ENCODE data around the gene OR10H1.
A peak's percentile ranks its signal among the peaks of the same experiment; 100 is the strongest.
"Not testable (repeated sequence)": the region's sequence is repeated elsewhere in the genome, so short reads cannot be mapped to it uniquely, and the experiment has no call there.

OR10H1 gene

GRCh38 chr19:15825753-15826152 is 10.3 kb upstream of the OR10H1 start:
- no peak for DNase-seq (ENCODE audit: low read depth in 2 of 2)
- H3K4me3 ChIP-seq (replicated peaks in 1 of 2; ENCODE audit: low read depth in 2 of 2, low read length in 2 of 2): no peak overlapping the region
- no peak for TF ChIP-seq CTCF (IDR thresholded peaks at IDR 0.05; ENCODE audit: low read depth, low read length)

DNA sequence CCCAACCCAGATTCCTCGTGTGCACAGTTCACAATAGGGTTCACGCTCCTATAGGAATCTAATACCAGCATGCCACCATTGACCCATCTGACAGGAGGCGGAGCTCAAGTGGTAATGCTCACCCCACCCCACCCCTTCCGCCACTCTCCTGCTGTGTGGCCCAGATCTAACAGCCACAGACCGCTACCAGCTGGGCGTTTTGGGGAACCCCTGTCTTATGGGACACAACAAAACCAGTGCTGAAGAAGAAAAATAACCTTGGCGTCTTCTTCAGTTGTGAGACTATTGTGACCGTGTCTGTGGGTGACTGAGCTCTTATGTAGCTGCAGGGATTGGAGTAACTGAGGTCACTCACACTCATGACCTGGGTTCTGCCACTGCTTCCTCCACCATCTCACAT is 5.2 kb upstream of the OR10H1 start:
- DNase-seq (ENCODE audit: low read depth in 2 of 2): no peak
- TF ChIP-seq CTCF (IDR thresholded peaks at IDR 0.05; ENCODE audit: low read depth, low read length): no peak
- no peak overlapping the region for H3K4me3 ChIP-seq (replicated peaks in 1 of 2; ENCODE audit: low read depth in 2 of 2, low read length in 2 of 2)

GRCh38 chr19:15813916-15814315 is 1.5 kb downstream of the OR10H1 start:
- no peak for TF ChIP-seq CTCF (IDR thresholded peaks at IDR 0.05; ENCODE audit: low read depth, low read length)

DNA sequence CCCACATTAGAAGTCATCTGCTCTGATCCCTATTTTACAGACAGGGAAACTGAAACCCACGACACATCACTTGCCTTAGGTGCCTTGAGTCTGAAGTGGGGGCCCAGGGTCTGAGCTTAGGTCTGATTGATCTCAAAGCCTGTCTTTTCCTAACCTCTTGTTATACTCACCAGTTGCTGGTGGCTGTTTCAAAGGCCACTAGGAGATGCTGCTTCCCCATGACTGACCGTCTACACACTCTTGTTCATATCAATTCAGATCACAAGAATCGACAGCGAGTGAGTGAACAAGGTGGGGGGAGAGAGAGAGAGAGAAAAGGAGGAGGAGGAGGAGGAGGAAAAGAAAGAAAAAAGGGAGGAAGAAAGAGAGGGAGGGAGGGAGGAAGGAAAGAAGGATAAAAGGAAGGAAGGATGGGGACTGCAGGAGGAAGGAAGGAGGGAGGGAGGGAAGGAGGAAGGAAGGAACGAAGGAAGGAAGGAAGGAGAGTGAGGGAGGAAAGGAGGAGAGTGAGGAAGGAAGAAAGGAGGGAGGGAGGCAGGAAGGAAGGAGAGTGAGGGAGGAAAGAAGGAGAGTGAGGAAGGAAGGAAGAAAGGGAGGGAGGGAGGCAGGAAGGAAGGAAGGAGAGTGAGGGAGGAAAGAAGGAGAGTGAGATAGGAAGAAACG is 3.3 kb downstream of the OR10H1 start:
- DNase-seq (ENCODE audit: low read depth in 2 of 2): no peak
- no peak for TF ChIP-seq CTCF (IDR thresholded peaks at IDR 0.05; ENCODE audit: low read depth, low read length)
- no peak overlapping the region for H3K4me3 ChIP-seq (replicated peaks in 1 of 2; ENCODE audit: low read depth in 2 of 2, low read length in 2 of 2)

More at GRCh38 chr19:15813916-15814315, 1.5 kb downstream of the OR10H1 start:
- no peak overlapping the region for H3K4me3 ChIP-seq (replicated peaks in 1 of 2; ENCODE audit: low read depth in 2 of 2, low read length in 2 of 2)
- no peak for DNase-seq (ENCODE audit: low read depth in 2 of 2)

DNA sequence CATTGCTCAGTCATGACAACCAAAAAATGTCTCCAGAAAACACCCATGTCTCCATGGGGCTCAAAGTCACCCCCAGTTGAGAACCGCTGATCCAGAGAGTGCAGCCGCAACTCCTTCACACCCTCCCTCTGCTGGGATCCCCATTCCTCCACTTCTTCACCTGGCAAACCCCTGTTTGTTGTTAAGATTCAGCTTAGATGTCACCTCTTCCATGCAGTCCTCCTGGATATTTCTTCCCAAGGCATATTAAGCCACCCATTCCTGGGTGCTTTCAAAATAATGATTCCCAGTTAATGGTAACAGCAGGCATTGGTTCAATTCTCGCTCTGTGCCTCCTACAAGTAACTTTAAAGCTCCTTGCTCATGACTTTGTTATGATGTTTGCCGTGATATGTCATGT is 4.0 kb downstream of the OR10H1 start:
- no peak for TF ChIP-seq CTCF (IDR thresholded peaks at IDR 0.05; ENCODE audit: low read depth, low read length)
- H3K4me3 ChIP-seq (replicated peaks in 1 of 2; ENCODE audit: low read depth in 2 of 2, low read length in 2 of 2): no peak overlapping the region
- DNase-seq (ENCODE audit: low read depth in 2 of 2): no peak

GRCh38 chr19:15810335-15810734 is 5.1 kb downstream of the OR10H1 start:
- TF ChIP-seq CTCF (IDR thresholded peaks at IDR 0.05; ENCODE audit: low read depth, low read length): no peak
- no peak overlapping the region for H3K4me3 ChIP-seq (replicated peaks in 1 of 2; ENCODE audit: low read depth in 2 of 2, low read length in 2 of 2)
- DNase-seq (ENCODE audit: low read depth in 2 of 2): peak in 1 of 2 donors; percentile 3

DNA sequence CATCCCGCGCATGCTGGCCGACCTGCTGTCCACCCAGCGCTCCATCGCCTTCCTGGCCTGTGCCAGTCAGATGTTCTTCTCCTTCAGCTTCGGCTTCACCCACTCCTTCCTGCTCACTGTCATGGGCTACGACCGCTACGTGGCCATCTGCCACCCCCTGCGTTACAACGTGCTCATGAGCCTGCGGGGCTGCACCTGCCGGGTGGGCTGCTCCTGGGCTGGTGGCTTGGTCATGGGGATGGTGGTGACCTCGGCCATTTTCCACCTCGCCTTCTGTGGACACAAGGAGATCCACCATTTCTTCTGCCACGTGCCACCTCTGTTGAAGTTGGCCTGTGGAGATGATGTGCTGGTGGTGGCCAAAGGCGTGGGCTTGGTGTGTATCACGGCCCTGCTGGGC is 21.2 kb downstream of the OR10H1 start:
- not testable (repeated sequence) for H3K4me3 ChIP-seq (replicated peaks in 1 of 2; ENCODE audit: low read depth in 2 of 2, low read length in 2 of 2); DNase-seq (ENCODE audit: low read depth in 2 of 2)

All from cardiac fibroblast (primary cell).